Measurements from ENCODE around the gene PPP2R1B. TPM values are rescaled to one million over a fixed set of nuclear protein-coding genes. Genes with fewer than 3 reads are reported as not detected.
A peak's percentile ranks its signal among the peaks of the same experiment; 100 is the strongest.

PPP2R1B gene
- total RNA-seq, 3 donors from 2014 or later (not counting 1 experiment from before 2014, with no cell fraction given) = 32.6 to 41.4 (median 40.8) TPM

- 77% methylated on average over 1 of the region's 1 CpG for WGBS (ENCODE audit: insufficient coverage)
- Histone ChIP-seq H3K9me3 (ENCODE audit: control insufficient read depth, insufficient read depth, low read length) (no peaks in the 10 kb centered on the region), H3K27ac (ENCODE audit: low read length) (no peak overlapping the region), H3K4me3 (ENCODE audit: low read length) (no peak overlapping the region), H3K27me3 (ENCODE audit: control insufficient read depth, insufficient read depth, low read length) (no peaks in the 10 kb centered on the region), H3K36me3 (ENCODE audit: control insufficient read depth, insufficient read depth, low read length) (peaks cover 22% of the 10 kb centered on the region), H3K4me1 (ENCODE audit: control insufficient read depth, insufficient read depth, low read length) (peaks cover 7% of the 10 kb centered on the region)
- Mint-ChIP-seq H3K27ac (peak overlapping the region in 1 of 2 donors; percentile 83), H3K9me3 (no peaks in the 10 kb centered on the region), H3K36me3 (peaks cover 2% of the 10 kb centered on the region), H3K4me1 (peaks cover 31 to 36% of the 10 kb centered on the region in 2 donors), H3K27me3 (ENCODE audit: low read depth in 2 of 2) (no peaks in the 10 kb centered on the region), H3K4me3 (peak overlapping the region; percentile 100)
- no peak for DNase-seq
- ATAC-seq = no peak
- TF ChIP-seq CTCF (IDR thresholded peaks at IDR 0.05) = no peak
- intact Hi-C loops (cut with micrococcal nuclease) = no loop called here
These were observed 1.6 kb downstream of the PPP2R1B start for GRCh38 chr11:111764621-111765020.

GRCh38 chr11:111762981-111763643 is 3.1 kb downstream of the PPP2R1B start:
- Mint-ChIP-seq H3K36me3 (peaks cover 6% of the 10 kb centered on the region), H3K4me3 (no peak overlapping the region), H3K27ac (no peak overlapping the region), H3K27me3 (ENCODE audit: low read depth in 2 of 2) (no peaks in the 10 kb centered on the region), H3K4me1 (peaks cover 31 to 36% of the 10 kb centered on the region in 2 donors), H3K9me3 (no peaks in the 10 kb centered on the region)
- DNase-seq (no peak), ATAC-seq (no peak)
- peaks cover 7% of the 10 kb centered on the region for H3K4me1 ChIP-seq (ENCODE audit: control insufficient read depth, insufficient read depth, low read length)
- H3K27ac ChIP-seq (ENCODE audit: low read length) = no peak overlapping the region
- intact Hi-C loops (cut with micrococcal nuclease) = no loop called here
- peaks cover 32% of the 10 kb centered on the region for H3K36me3 ChIP-seq (ENCODE audit: control insufficient read depth, insufficient read depth, low read length)
- WGBS (ENCODE audit: insufficient coverage) = 93% methylated on average over 3 of the region's 3 CpGs
- no peaks in the 10 kb centered on the region for H3K9me3 ChIP-seq (ENCODE audit: control insufficient read depth, insufficient read depth, low read length)
- no peaks in the 10 kb centered on the region for H3K27me3 ChIP-seq (ENCODE audit: control insufficient read depth, insufficient read depth, low read length)
- no peak overlapping the region for H3K4me3 ChIP-seq (ENCODE audit: low read length)
- no peak for TF ChIP-seq CTCF (IDR thresholded peaks at IDR 0.05)

DNA sequence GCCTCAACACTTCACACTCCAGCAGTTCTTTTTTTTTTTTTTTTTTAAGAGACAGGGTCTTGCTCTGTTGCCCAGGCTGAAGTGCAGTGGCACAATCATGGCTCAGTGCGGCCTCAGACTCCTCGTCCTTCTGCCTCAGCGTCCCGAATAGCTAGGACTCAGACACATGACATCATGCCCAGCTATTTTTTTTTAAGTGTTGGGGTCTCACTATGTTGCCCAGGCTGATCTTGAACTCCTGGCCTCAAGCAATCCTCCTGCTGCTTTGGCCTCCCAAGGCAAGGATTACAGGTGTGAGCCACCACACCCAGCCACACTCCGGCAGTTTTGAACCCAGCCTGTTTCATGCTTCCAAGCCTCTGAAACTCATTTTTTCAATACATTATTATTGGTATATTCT is 3.7 kb downstream of the PPP2R1B start:
- DNase-seq (no peak), ATAC-seq (no peak)
- Mint-ChIP-seq H3K27ac (no peak overlapping the region), H3K4me3 (no peak overlapping the region), H3K9me3 (no peaks in the 10 kb centered on the region), H3K36me3 (peaks cover 6% of the 10 kb centered on the region), H3K4me1 (peaks cover 31 to 36% of the 10 kb centered on the region in 2 donors), H3K27me3 (ENCODE audit: low read depth in 2 of 2) (no peaks in the 10 kb centered on the region)
- Histone ChIP-seq H3K4me3 (ENCODE audit: low read length) (no peak overlapping the region), H3K27me3 (ENCODE audit: control insufficient read depth, insufficient read depth, low read length) (no peaks in the 10 kb centered on the region), H3K4me1 (ENCODE audit: control insufficient read depth, insufficient read depth, low read length) (peaks cover 7% of the 10 kb centered on the region), H3K27ac (ENCODE audit: low read length) (no peak overlapping the region), H3K9me3 (ENCODE audit: control insufficient read depth, insufficient read depth, low read length) (no peaks in the 10 kb centered on the region), H3K36me3 (ENCODE audit: control insufficient read depth, insufficient read depth, low read length) (peaks cover 36% of the 10 kb centered on the region)
- 97% methylated on average over 4 of the region's 5 CpGs for WGBS (ENCODE audit: insufficient coverage)
- TF ChIP-seq CTCF (IDR thresholded peaks at IDR 0.05) = no peak
- intact Hi-C loops (cut with micrococcal nuclease) = no loop called here

DNA sequence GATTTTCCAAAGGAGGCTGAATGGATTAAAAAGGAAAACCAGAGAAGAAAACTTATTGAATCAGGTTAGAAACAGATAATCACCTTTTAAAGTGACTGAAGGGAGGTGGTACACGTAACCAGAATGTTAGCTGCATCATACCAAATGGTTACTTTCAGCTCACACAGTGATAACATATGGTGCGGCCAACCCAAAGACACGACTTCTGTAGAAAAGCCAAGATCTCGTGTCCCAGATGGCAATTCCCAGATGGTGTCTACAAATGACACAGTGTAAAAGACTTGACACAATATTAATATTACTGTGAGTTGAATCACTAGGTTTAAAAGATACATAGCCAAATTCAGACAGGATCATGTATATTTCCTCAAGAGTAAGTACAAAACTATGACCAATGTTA is 5.2 kb downstream of the PPP2R1B start:
- Mint-ChIP-seq H3K4me3 (no peak overlapping the region), H3K4me1 (peaks cover 24 to 25% of the 10 kb centered on the region in 2 donors), H3K36me3 (peaks cover 6% of the 10 kb centered on the region), H3K27ac (no peak overlapping the region), H3K27me3 (ENCODE audit: low read depth in 2 of 2) (no peaks in the 10 kb centered on the region), H3K9me3 (no peaks in the 10 kb centered on the region)
- Histone ChIP-seq H3K9me3 (ENCODE audit: control insufficient read depth, insufficient read depth, low read length) (no peaks in the 10 kb centered on the region), H3K27ac (ENCODE audit: low read length) (no peak overlapping the region), H3K4me3 (ENCODE audit: low read length) (no peak overlapping the region), H3K36me3 (ENCODE audit: control insufficient read depth, insufficient read depth, low read length) (peaks cover 42% of the 10 kb centered on the region), H3K27me3 (ENCODE audit: control insufficient read depth, insufficient read depth, low read length) (no peaks in the 10 kb centered on the region), H3K4me1 (ENCODE audit: control insufficient read depth, insufficient read depth, low read length) (no peaks in the 10 kb centered on the region)
- DNase-seq = no peak
- ATAC-seq = no peak
- 94% methylated on average over 4 of the region's 4 CpGs for WGBS (ENCODE audit: insufficient coverage)
- intact Hi-C loops (cut with micrococcal nuclease) = no loop called here
- TF ChIP-seq CTCF (IDR thresholded peaks at IDR 0.05) = no peak

Data from natural killer cell (primary cell).